CD14-positive monocyte (primary cell): ENCODE measurements around the gene HOXD4. TPM values are rescaled to one million over a fixed set of nuclear protein-coding genes. Genes with fewer than 3 reads are reported as not detected.
A peak's percentile ranks its signal among the peaks of the same experiment; 100 is the strongest.

ENCODE experiments used
- DNase-seq, 3 donors: peaks; one replicate each; pipeline ENCODE4 v3.0.0-alpha.2; 2011 to 2022
- H2AFZ ChIP-seq: 2 replicates; pipeline ENCODE4 v1.6.0; 2012; ENCODE audit warnings: mild to moderate bottlenecking, low read depth, low read length, inconsistent platforms; ENCODE audit not compliant: insufficient read depth, poor library complexity, severe bottlenecking
- H3K27ac ChIP-seq, 2 donors: 1 replicate in 1 of 2; 2 replicates in 1 of 2; pipeline ENCODE4 v1.5.1; 2012 to 2013; ENCODE audit warnings: low read length in 2 of 2, control low read depth in 1 of 2, inconsistent platforms in 1 of 2, low read depth in 1 of 2, mild to moderate bottlenecking in 1 of 2
- H3K27me3 ChIP-seq, 2 donors: one replicate each; pipeline versions ENCODE4 v1.6.0 to v1.6.1; 2011 to 2013; ENCODE audit warnings: low read length in 2 of 2; ENCODE audit not compliant: control insufficient read depth in 2 of 2, insufficient read depth in 2 of 2
- H3K36me3 ChIP-seq, 2 donors: replicated peaks in 1 of 2; 1 replicate in 1 of 2; 2 replicates in 1 of 2; pipeline versions ENCODE4 v1.5.1 to v1.6.1; 2012 to 2013; ENCODE audit warnings: low read length in 2 of 2, control low read depth in 1 of 2, inconsistent platforms in 1 of 2, mild to moderate bottlenecking in 1 of 2; ENCODE audit not compliant: insufficient read depth in 2 of 2, control insufficient read depth in 1 of 2
- H3K4me1 ChIP-seq, 2 donors: 1 replicate in 1 of 2; 2 replicates in 1 of 2; pipeline versions ENCODE4 v1.5.1 to v1.6.1; 2012 to 2013; ENCODE audit warnings: low read length in 2 of 2, control low read depth in 1 of 2, inconsistent platforms in 1 of 2, mild to moderate bottlenecking in 1 of 2, moderate library complexity in 1 of 2; ENCODE audit not compliant: insufficient read depth in 2 of 2, control insufficient read depth in 1 of 2
- H3K4me2 ChIP-seq: replicated peaks from 2 replicates; pipeline ENCODE3; 2012; ENCODE audit warnings: low read length, moderate library complexity, mild to moderate bottlenecking; ENCODE audit not compliant: poor library complexity, severe bottlenecking; ENCODE audit errors: extremely low read depth
- H3K4me3 ChIP-seq, 3 experiments: fragments of 200-600 bp in 1 of 3; sonication (generic) in 1 of 3; replicated peaks in 1 of 3; 1 replicate in 2 of 3; 2 replicates in 1 of 3; pipeline ENCODE4 v1.5.1; 2011 to 2013; ENCODE audit warnings: low read length in 3 of 3, mild to moderate bottlenecking in 3 of 3, control low read depth in 2 of 3, low read depth in 2 of 3, inconsistent platforms in 1 of 3, moderate library complexity in 1 of 3
- H3K79me2 ChIP-seq: 2 replicates; pipeline ENCODE4 v1.6.0; 2012; ENCODE audit warnings: mild to moderate bottlenecking, control low read depth, inconsistent platforms, low read length, moderate library complexity; ENCODE audit not compliant: insufficient read depth
- H3K9ac ChIP-seq: 2 replicates; pipeline ENCODE4 v1.6.0; 2017; ENCODE audit warnings: low read length, mild to moderate bottlenecking; ENCODE audit not compliant: insufficient read depth, poor library complexity, severe bottlenecking
- H3K9me3 ChIP-seq, 2 donors: replicated peaks in 1 of 2; 1 replicate in 1 of 2; 2 replicates in 1 of 2; pipeline versions ENCODE4 v1.5.1 to v1.6.1; 2012 to 2013; ENCODE audit warnings: low read length in 2 of 2, control low read depth in 1 of 2; ENCODE audit not compliant: control insufficient read depth in 1 of 2, insufficient read depth in 1 of 2
- H4K20me1 ChIP-seq: 2 replicates; pipeline ENCODE4 v1.6.0; 2012; ENCODE audit warnings: mild to moderate bottlenecking, low read length, control low read depth, moderate library complexity; ENCODE audit not compliant: insufficient read depth
- H3K27ac Mint-ChIP-seq, 7 donors: one replicate each; pipeline ENCODE4 v1.8.0; 2020; ENCODE audit warnings: mild to moderate bottlenecking in 7 of 7, mixed read lengths in 7 of 7, moderate library complexity in 6 of 7, inconsistent platforms in 2 of 7
- H3K27me3 Mint-ChIP-seq, 3 donors: one replicate each; pipeline ENCODE4 v1.8.0; 2021 to 2022; ENCODE audit warnings: low read depth in 3 of 3, mild to moderate bottlenecking in 3 of 3, mixed read lengths in 3 of 3, moderate library complexity in 3 of 3, inconsistent platforms in 1 of 3
- H3K36me3 Mint-ChIP-seq, 2 donors: one replicate each; pipeline ENCODE4 v1.8.0; 2020; ENCODE audit warnings: mixed read lengths in 2 of 2, inconsistent platforms in 1 of 2, mild to moderate bottlenecking in 1 of 2
- H3K4me1 Mint-ChIP-seq: one replicate; pipeline ENCODE4 v1.8.0; 2020; ENCODE audit warnings: mild to moderate bottlenecking, mixed read lengths
- H3K4me3 Mint-ChIP-seq, 2 donors: one replicate each; pipeline ENCODE4 v1.8.0; 2020; ENCODE audit warnings: mild to moderate bottlenecking in 2 of 2, mixed read lengths in 2 of 2, moderate library complexity in 1 of 2
- H3K9me3 Mint-ChIP-seq, 7 donors: one replicate each; pipeline ENCODE4 v1.8.0; 2020 to 2022; ENCODE audit warnings: mixed read lengths in 7 of 7, mild to moderate bottlenecking in 6 of 7, moderate library complexity in 6 of 7, inconsistent platforms in 2 of 7
- CTCF ChIP-seq: fragments of 200-600 bp; IDR thresholded peaks from one replicate; pipeline ENCODE4 v1.8.0; 2022; ENCODE audit warnings: antibody characterized with exemption, mild to moderate bottlenecking
- WGBS: methylation state at CpG from one replicate; pipeline ENCODE4 v1.1.5; 2013; ENCODE audit warnings: missing lambda C conversion rate; ENCODE audit not compliant: insufficient coverage; 5-methylcytosine and 5-hydroxymethylcytosine counted together
- intact Hi-C, 2 donors: fragments of 100-400 bp; cut with micrococcal nuclease; formaldehyde crosslinking; loops; one replicate each; pipeline versions ENCODE4 v1.15.0 to v1.15.1; 2023
- polyA plus RNA-seq, 3 donors: library from polyadenylated mRNA; depleted of rRNA in 1 of 3; unstranded in 2 of 3; stranded (reverse) in 1 of 3; fragments of 300-500 nt in 2 of 3; fragments of >200 nt in 1 of 3; fragmentation: Illumina TruSeq in 2 of 3; gene quantifications; 1 replicate in 2 of 3; 2 replicates in 1 of 3; pipeline ENCODE4 v1.2.3, GENCODE V29; 2012 to 2021

The HOXD4 gene
- polyA plus RNA-seq, 3 donors, result not detected

- H3K4me3 ChIP-seq, result no peak overlapping the region
- peaks cover 0 to 1% of the 10 kb centered on the region in 2 donors for H3K36me3 Mint-ChIP-seq
- H3K4me1 Mint-ChIP-seq, result peaks cover 4% of the 10 kb centered on the region
- H3K9me3 ChIP-seq, result peaks cover 0 to 32% of the 10 kb centered on the region in 2 donors
- DNase-seq, result no peak
- H4K20me1 ChIP-seq, result no peaks in the 10 kb centered on the region
- intact Hi-C loops, result no loop called here
- peaks cover 0 to 18% (median 7%) of the 10 kb centered on the region in 7 donors for H3K9me3 Mint-ChIP-seq
- no peaks in the 10 kb centered on the region for H3K4me1 ChIP-seq
- H3K27me3 Mint-ChIP-seq, result peaks cover 89 to 98% (median 92%) of the 10 kb centered on the region in 3 donors
- no peak overlapping the region for H3K27ac ChIP-seq
- no CpG with 5 or more reads among the region's 3 CpGs for WGBS
- TF ChIP-seq CTCF, result no peak
- no peaks in the 10 kb centered on the region for H3K36me3 ChIP-seq
- H3K4me3 Mint-ChIP-seq, result no peak overlapping the region
- no peak overlapping the region for H2AFZ ChIP-seq
- H3K27me3 ChIP-seq, result peaks cover 79 to 100% of the 10 kb centered on the region in 2 donors
- no peak overlapping the region for H3K4me2 ChIP-seq
- no peak overlapping the region for H3K27ac Mint-ChIP-seq
- no peaks in the 10 kb centered on the region for H3K79me2 ChIP-seq
- no peak overlapping the region for H3K9ac ChIP-seq
Measured at GRCh38 chr2:176181551-176181950, 30.2 kb downstream of the HOXD4 start.

GRCh38 chr2:176182671-176183070, 31.3 kb downstream of the HOXD4 start:
- no peak for DNase-seq
- no peak overlapping the region for H3K4me3 ChIP-seq
- Mint-ChIP-seq H3K4me1 (peaks cover 9% of the 10 kb centered on the region), H3K27ac (no peak overlapping the region), H3K9me3 (peaks cover 0 to 17% (median 9%) of the 10 kb centered on the region in 7 donors), H3K27me3 (peaks cover 89 to 97% (median 91%) of the 10 kb centered on the region in 3 donors), H3K4me3 (peak overlapping the region in 1 of 2 donors; percentile 51), H3K36me3 (peaks cover 1 to 2% of the 10 kb centered on the region in 2 donors)
- H4K20me1 ChIP-seq, result no peaks in the 10 kb centered on the region
- 60% methylated on average over 1 of the region's 3 CpGs for WGBS
- no peaks in the 10 kb centered on the region for H3K36me3 ChIP-seq
- no peaks in the 10 kb centered on the region for H3K79me2 ChIP-seq
- peaks cover 0 to 33% of the 10 kb centered on the region in 2 donors for H3K9me3 ChIP-seq
- H3K27me3 ChIP-seq, result peaks cover 80 to 100% of the 10 kb centered on the region in 2 donors
- TF ChIP-seq CTCF, result no peak
- H3K4me1 ChIP-seq, result peaks cover 2% of the 10 kb centered on the region in 2 donors
- H3K4me2 ChIP-seq, result no peak overlapping the region
- intact Hi-C loops, result no loop called here
- no peak overlapping the region for H3K9ac ChIP-seq
- no peak overlapping the region for H3K27ac ChIP-seq
- no peak overlapping the region for H2AFZ ChIP-seq
